ENCODE results near the gene IFT88.

Gene IFT88

GRCh38 chr13:20566898-20567874 is at the start of gene IFT88:
Gene IFT88, plus strand, starts transcription at chr13:20567157. Its CDS starts 7,229 bp downstream, at chr13:20574386.
- peak; percentile 88 to 93 for DNase-seq

- no peak for DNase-seq
Observed at GRCh38 chr13:20518660-20519100, 48.3 kb upstream of the IFT88 start.

- DNase-seq, result no peak
Observed at GRCh38 chr13:20519875-20520274, 47.1 kb upstream of the IFT88 start.

GRCh38 chr13:20521364-20522115 is 45.4 kb upstream of the IFT88 start:
- DNase-seq, result no peak

- peak; percentile 50 to 66 for DNase-seq
Observed at GRCh38 chr13:20525144-20525600, 41.8 kb upstream of the IFT88 start.

- DNase-seq, result peak; percentile 77 to 85
Observed at GRCh38 chr13:20525601-20526544, 41.1 kb upstream of the IFT88 start, which contains the start of gene CRYL1. Gene CRYL1, minus strand, starts transcription at chr13:20525857. Its CDS starts 63 bp downstream, at chr13:20525794.

- DNase-seq, result peak in 1 of 2 donors; percentile 36
Observed at GRCh38 chr13:20526664-20527063, 40.3 kb upstream of the IFT88 start.

- no peak for DNase-seq
Observed at GRCh38 chr13:20528452-20528851, 38.5 kb upstream of the IFT88 start.

- no peak for DNase-seq
Observed at GRCh38 chr13:20534038-20534608, 32.8 kb upstream of the IFT88 start.

GRCh38 chr13:20536992-20537391 is 30.0 kb upstream of the IFT88 start:
- DNase-seq, result no peak

GRCh38 chr13:20544201-20544923 is 22.6 kb upstream of the IFT88 start:
- DNase-seq, result no peak

- no peak for DNase-seq
Observed at GRCh38 chr13:20546556-20546955, 20.4 kb upstream of the IFT88 start.

GRCh38 chr13:20547479-20547908 is 19.5 kb upstream of the IFT88 start:
- DNase-seq, result no peak

- peak in 1 of 2 donors; percentile 62 for DNase-seq
Observed at GRCh38 chr13:20550799-20551198, 16.2 kb upstream of the IFT88 start.

- peak; percentile 84 to 92 for DNase-seq
Observed at GRCh38 chr13:20553311-20553710, 13.6 kb upstream of the IFT88 start.

- DNase-seq, result no peak
Observed at GRCh38 chr13:20558982-20559381, 8.0 kb upstream of the IFT88 start.

- no peak for DNase-seq
Observed at GRCh38 chr13:20559659-20560356, 7.1 kb upstream of the IFT88 start.

- DNase-seq, result no peak
Observed at GRCh38 chr13:20561741-20562140, 5.2 kb upstream of the IFT88 start.

GRCh38 chr13:20565115-20565736 is 1.7 kb upstream of the IFT88 start:
- DNase-seq, result no peak

GRCh38 chr13:20566468-20566897 is 474 bp upstream of the IFT88 start:
- DNase-seq, result peak in 1 of 2 donors; percentile 48
